IPS-15b (cell line): ENCODE measurements around the gene JAZF1.
"Not testable (repeated sequence)": the region's sequence is repeated elsewhere in the genome, so short reads cannot be mapped to it uniquely, and the experiment has no call there.

ENCODE experiments used
- H3K27me3 ChIP-seq: one replicate; pipeline ENCODE4 v1.6.1; 2013; ENCODE audit warnings: low read length; ENCODE audit not compliant: control insufficient read depth, insufficient read depth
- H3K36me3 ChIP-seq: one replicate; pipeline ENCODE4 v1.6.1; 2013; ENCODE audit warnings: low read length; ENCODE audit not compliant: control insufficient read depth, insufficient read depth
- H3K4me1 ChIP-seq: one replicate; pipeline ENCODE4 v1.6.1; 2013; ENCODE audit warnings: mild to moderate bottlenecking, low read length; ENCODE audit not compliant: control insufficient read depth, insufficient read depth
- H3K4me3 ChIP-seq: one replicate; pipeline ENCODE4 v1.5.1; 2013; ENCODE audit warnings: low read depth, low read length
- H3K9ac ChIP-seq: one replicate; pipeline ENCODE4 v1.6.1; 2013; ENCODE audit warnings: low read depth, mild to moderate bottlenecking, low read length
- H3K9me3 ChIP-seq: one replicate; pipeline ENCODE4 v1.6.1; 2013; ENCODE audit warnings: mild to moderate bottlenecking, low read length; ENCODE audit not compliant: control insufficient read depth, insufficient read depth

JAZF1 gene

DNA sequence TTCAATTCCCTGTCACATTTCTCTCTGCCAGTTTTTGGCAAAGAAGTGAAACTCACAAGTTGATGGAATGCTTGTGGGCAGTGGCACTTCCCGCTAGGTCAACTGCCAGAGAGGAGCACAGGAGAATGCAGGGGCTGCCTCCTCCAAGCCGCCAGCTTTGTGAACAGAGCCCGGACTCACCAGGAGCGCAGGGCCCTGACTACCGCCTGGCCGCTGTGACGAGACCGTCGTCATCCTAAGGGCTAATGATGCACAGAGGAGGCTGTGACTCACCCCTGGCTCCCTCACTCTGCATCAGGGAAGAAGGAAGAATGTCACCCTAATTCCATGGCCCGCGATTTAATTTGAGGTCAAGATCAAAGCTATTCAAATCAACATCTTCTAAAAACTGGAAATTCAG, 316.7 kb downstream of the JAZF1 start:
- H3K4me1 ChIP-seq = no peaks in the 10 kb centered on the region

GRCh38 chr7:27861747-27862146, 318.8 kb downstream of the JAZF1 start:
- H3K4me3 ChIP-seq = no peak overlapping the region
- H3K9ac ChIP-seq = no peak overlapping the region
- H3K27me3 ChIP-seq = no peaks in the 10 kb centered on the region
- H3K4me1 ChIP-seq = no peaks in the 10 kb centered on the region
- no peaks in the 10 kb centered on the region for H3K36me3 ChIP-seq
- no peaks in the 10 kb centered on the region for H3K9me3 ChIP-seq

More for the DNA sequence above, 316.7 kb downstream of the JAZF1 start:
- H3K27me3 ChIP-seq = no peaks in the 10 kb centered on the region
- no peak overlapping the region for H3K4me3 ChIP-seq
- no peak overlapping the region for H3K9ac ChIP-seq
- no peaks in the 10 kb centered on the region for H3K36me3 ChIP-seq
- no peaks in the 10 kb centered on the region for H3K9me3 ChIP-seq

- no peaks in the 10 kb centered on the region for H3K9me3 ChIP-seq
- no peak overlapping the region for H3K9ac ChIP-seq
- no peaks in the 10 kb centered on the region for H3K4me1 ChIP-seq
- H3K4me3 ChIP-seq = no peak overlapping the region
- H3K27me3 ChIP-seq = no peaks in the 10 kb centered on the region
- H3K36me3 ChIP-seq = no peaks in the 10 kb centered on the region
Measured at GRCh38 chr7:27860800-27861199, 319.8 kb downstream of the JAZF1 start.

- not testable (repeated sequence) for H3K4me3 ChIP-seq, H3K27me3 ChIP-seq, H3K4me1 ChIP-seq, H3K36me3 ChIP-seq, H3K9ac ChIP-seq, H3K9me3 ChIP-seq
Measured at GRCh38 chr7:27856703-27857485, 323.7 kb downstream of the JAZF1 start.

- H3K36me3 ChIP-seq = no peaks in the 10 kb centered on the region
- H3K4me3 ChIP-seq = no peak overlapping the region
- no peaks in the 10 kb centered on the region for H3K4me1 ChIP-seq
- no peaks in the 10 kb centered on the region for H3K27me3 ChIP-seq
- no peaks in the 10 kb centered on the region for H3K9me3 ChIP-seq
- H3K9ac ChIP-seq = no peak overlapping the region
Measured at GRCh38 chr7:27850531-27850930, 330.1 kb downstream of the JAZF1 start.

GRCh38 chr7:27846388-27846787, 334.2 kb downstream of the JAZF1 start:
- Histone ChIP-seq H3K9me3 (no peaks in the 10 kb centered on the region), H3K4me1 (no peaks in the 10 kb centered on the region), H3K27me3 (no peaks in the 10 kb centered on the region)

DNA sequence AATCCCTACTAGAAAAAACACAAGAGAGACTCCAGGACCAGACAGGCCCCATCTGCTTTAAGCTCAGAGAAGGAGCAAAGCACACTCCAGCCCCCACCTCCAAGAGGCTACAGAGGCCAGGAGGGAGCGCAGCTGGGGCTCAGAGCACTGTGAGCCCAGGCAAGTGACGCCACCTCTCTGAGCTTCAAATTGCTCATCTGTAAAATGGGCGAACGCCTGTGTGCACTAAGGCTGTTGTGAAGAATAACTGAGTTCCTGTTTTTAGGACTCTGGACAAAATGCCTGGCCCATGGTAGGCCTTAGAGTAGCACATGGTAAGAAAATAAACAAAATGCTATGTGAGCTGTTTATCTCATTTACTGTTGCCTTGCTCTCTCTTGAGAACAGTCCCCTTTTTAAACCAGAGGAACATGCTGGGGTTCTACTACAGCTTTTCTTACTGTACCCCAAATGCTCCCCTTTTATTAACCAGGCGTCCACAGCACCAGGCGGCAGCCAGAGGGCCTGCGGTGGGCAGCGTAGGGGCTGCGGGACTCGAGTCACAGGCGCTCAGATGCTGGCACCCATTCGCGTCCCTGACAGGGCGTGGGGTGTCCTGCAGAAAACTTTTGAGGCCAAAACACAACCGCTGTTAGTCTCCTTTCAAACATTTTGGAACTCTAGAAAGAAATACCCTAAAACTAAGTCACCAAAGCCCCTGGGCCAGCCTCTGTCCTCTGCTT, 336.9 kb downstream of the JAZF1 start:
- H3K9ac ChIP-seq = no peak overlapping the region
- no peaks in the 10 kb centered on the region for H3K4me1 ChIP-seq
- no peaks in the 10 kb centered on the region for H3K27me3 ChIP-seq
- no peak overlapping the region for H3K4me3 ChIP-seq
- H3K9me3 ChIP-seq = no peaks in the 10 kb centered on the region
- H3K36me3 ChIP-seq = no peaks in the 10 kb centered on the region

More at GRCh38 chr7:27846388-27846787, 334.2 kb downstream of the JAZF1 start:
- no peak overlapping the region for H3K4me3 ChIP-seq
- H3K36me3 ChIP-seq = no peaks in the 10 kb centered on the region
- no peak overlapping the region for H3K9ac ChIP-seq

DNA sequence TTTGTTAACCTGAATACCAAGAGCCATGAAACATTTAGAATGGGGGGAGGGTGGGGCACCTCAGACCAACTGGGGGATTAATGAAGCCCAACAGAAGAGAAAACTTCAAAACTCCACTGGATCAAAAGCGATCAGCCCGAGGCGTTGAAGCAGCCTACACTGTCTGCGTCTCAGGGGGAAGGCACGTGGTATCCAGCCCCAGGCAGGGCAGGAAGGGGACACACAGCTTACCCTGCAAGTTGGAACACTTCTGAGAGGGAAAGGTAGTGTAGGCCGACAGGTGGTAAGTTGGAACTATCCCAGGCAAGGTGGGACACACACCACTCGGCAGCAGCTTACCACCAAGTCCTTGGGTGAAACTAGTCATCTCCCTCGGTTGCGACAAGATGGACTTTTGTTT, 337.7 kb downstream of the JAZF1 start:
- Histone ChIP-seq H3K27me3 (no peaks in the 10 kb centered on the region), H3K4me3 (no peak overlapping the region), H3K9me3 (no peaks in the 10 kb centered on the region), H3K4me1 (no peaks in the 10 kb centered on the region), H3K36me3 (no peaks in the 10 kb centered on the region), H3K9ac (no peak overlapping the region)

GRCh38 chr7:27842094-27842692, 338.4 kb downstream of the JAZF1 start:
- Histone ChIP-seq H3K27me3 (no peaks in the 10 kb centered on the region), H3K4me3 (no peak overlapping the region), H3K9ac (no peak overlapping the region), H3K4me1 (no peaks in the 10 kb centered on the region), H3K9me3 (no peaks in the 10 kb centered on the region), H3K36me3 (no peaks in the 10 kb centered on the region)

DNA sequence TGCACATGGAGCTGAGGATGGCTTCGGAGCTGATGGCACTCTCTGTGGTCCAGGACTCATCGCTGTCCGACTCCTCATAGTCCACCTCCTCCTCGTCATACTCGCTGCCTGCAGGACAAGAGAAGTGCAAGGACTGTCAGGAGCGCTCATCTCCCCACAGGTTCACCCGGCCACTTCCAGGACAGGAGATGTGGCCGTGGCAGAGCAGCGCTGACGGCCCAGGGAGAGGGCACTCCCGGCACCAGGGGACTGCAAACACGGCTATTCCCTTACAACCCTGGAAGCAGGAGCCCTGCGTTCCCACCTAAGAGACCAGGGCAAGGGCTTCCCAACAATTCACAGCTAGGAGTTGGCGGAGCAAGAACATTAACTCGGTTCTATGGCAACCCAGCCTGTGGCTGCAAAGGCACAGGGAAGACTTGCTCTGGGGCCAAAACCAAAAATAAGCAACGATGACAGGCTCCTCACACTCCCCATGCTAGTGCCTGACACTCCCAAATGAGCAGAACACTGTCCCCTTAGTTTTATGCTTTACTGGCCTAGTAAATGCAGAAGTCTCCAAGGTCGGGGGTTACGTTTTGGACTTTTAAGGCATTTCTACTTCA, 339.7 kb downstream of the JAZF1 start:
- no peaks in the 10 kb centered on the region for H3K36me3 ChIP-seq
- H3K9me3 ChIP-seq = no peaks in the 10 kb centered on the region
- H3K4me1 ChIP-seq = no peaks in the 10 kb centered on the region
- no peak overlapping the region for H3K4me3 ChIP-seq
- no peaks in the 10 kb centered on the region for H3K27me3 ChIP-seq
- H3K9ac ChIP-seq = no peak overlapping the region

DNA sequence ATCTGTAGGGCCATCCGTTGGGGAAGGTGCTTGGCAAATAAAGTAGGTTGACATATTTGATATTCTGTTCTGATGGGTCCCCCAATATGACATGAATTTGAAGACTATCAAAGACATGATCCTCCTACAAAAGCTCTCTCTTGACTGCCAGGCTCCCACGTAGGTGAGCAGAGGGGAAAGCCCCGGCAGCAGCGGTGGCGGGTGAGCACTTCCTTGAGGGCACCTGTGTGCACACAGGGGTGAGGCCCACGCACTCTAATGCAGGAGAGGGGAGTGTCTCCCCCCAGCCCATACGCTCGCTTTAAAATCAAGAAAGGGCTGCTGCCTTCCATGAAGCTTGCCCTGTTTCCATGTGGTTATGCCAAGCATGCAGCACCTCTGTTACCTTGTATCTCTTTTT, 340.3 kb downstream of the JAZF1 start:
- no peaks in the 10 kb centered on the region for H3K4me1 ChIP-seq
- H3K9me3 ChIP-seq = no peaks in the 10 kb centered on the region
- no peak overlapping the region for H3K4me3 ChIP-seq
- no peaks in the 10 kb centered on the region for H3K27me3 ChIP-seq
- H3K36me3 ChIP-seq = no peaks in the 10 kb centered on the region
- H3K9ac ChIP-seq = no peak overlapping the region
